CD4-positive, alpha-beta T cell treated with Interleukin-17A for 4 hours (primary cell): ENCODE results near the gene PADI2.

Experiments used
- DNase-seq: peaks from one replicate; pipeline ENCODE4 v3.0.0-alpha.2; 2020; ENCODE audit warnings: mixed read lengths

PADI2 gene

DNA sequence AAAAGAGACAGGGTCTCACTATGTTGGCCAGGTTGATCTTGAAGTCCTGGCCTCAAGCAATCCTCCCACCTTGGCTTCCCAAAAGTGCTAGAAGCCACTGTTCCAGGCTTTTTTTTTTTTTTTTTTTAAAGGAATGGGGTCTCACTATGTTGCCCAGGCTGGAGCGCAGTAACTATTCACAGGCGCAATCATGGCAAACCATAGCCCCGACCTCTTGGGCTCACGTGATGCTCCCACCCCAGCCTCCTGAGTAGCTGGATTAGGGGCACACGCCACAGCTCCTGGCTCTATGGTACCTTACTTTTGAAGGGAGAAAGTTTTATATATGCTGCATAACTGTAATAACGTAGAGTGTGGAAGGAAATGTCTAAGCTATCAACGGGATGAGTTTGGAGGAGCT, 101.8 kb downstream of the PADI2 start:
- DNase-seq, result no peak
